Peyer's patch (tissue), 4 donors: ENCODE data around the gene PPFIA4. TPM values are rescaled to one million over a fixed set of nuclear protein-coding genes. Genes with fewer than 3 reads are reported as not detected.

Experiments
- DNase-seq, 3 donors: peaks; one replicate each; pipeline ENCODE4 v3.0.0-alpha.2; 2017 to 2019
- H3K27ac ChIP-seq, 4 donors: fragments of 200-600 bp; sonication (generic); one replicate each; pipeline ENCODE4 v1.5.1; 2016 to 2019
- H3K27me3 ChIP-seq, 2 donors: fragments of 200-600 bp; sonication (generic); one replicate each; pipeline ENCODE4 v1.5.1; 2019
- H3K36me3 ChIP-seq, 3 donors: fragments of 200-600 bp; sonication (generic); one replicate each; pipeline ENCODE4 v1.5.1; 2016 to 2019
- H3K4me1 ChIP-seq, 4 donors: fragments of 200-600 bp; sonication (generic); one replicate each; pipeline ENCODE4 v1.5.1; 2016 to 2019
- H3K4me3 ChIP-seq, 4 donors: fragments of 200-600 bp; sonication (generic); 1 replicate in 3 of 4; 2 replicates in 1 of 4; pipeline ENCODE4 v1.5.1; 2016 to 2019; ENCODE audit warnings: mild to moderate bottlenecking in 1 of 4
- H3K9me3 ChIP-seq, 4 donors: fragments of 200-600 bp; sonication (generic); one replicate each; pipeline ENCODE4 v1.5.1; 2016 to 2019; ENCODE audit warnings: mild to moderate bottlenecking in 1 of 4
- POLR2A ChIP-seq, 2 donors: fragments of 450-650 bp; IDR thresholded peaks; one replicate each; pipeline ENCODE4 v1.5.1; 2017; ENCODE audit warnings: antibody characterized with exemption in 2 of 2, mild to moderate bottlenecking in 2 of 2, moderate library complexity in 2 of 2
- total RNA-seq, 4 donors: library from RNA; depleted of rRNA; stranded (reverse); fragments of >200 nt; gene quantifications; one replicate each; pipeline ENCODE4 v1.1.0, GENCODE V29; 2016
- TF ChIP-seq, protein P1 (sequence below), 6 experiments: fragments of 450-650 bp in 4 of 6; fragments of 200-600 bp in 2 of 6; sonication (generic) in 1 of 6; IDR thresholded peaks; one replicate each; pipeline ENCODE4 v1.5.1; 2017 to 2019; ENCODE audit warnings: antibody characterized with exemption in 6 of 6, mild to moderate bottlenecking in 3 of 6, moderate library complexity in 1 of 6

PPFIA4 gene
- total RNA-seq, 4 donors from 2014 or later, result 0.54 to 1.8 (median 1.7) TPM; not detected in 1

DNA sequence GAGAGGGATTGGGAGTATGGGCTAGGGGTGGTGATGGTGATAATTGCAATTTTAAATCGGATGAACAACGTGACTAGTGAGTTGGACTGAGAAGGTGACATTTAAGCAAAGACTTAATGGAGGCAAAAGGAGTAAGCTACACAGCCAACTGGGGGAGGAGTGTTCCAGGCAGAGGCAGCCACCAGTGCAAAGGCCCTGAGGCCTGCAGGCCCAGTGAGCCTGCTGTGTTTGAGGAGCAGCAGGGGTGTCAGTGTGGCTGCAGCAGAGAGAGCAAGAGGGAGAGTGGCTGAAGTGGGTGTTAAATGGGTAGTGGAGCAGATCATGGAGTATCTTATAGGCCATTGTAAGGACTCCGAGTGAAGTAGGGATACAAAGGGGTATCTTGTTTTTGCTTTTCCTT, 40.7 kb downstream of the PPFIA4 start:
- no peaks in the 10 kb centered on the region for H3K27me3 ChIP-seq
- DNase-seq, result no peak
- no peak overlapping the region for H3K4me3 ChIP-seq
- H3K27ac ChIP-seq, result no peak overlapping the region
- no peaks in the 10 kb centered on the region for H3K36me3 ChIP-seq
- H3K4me1 ChIP-seq, result no peaks in the 10 kb centered on the region
- TF ChIP-seq, protein P1, sequence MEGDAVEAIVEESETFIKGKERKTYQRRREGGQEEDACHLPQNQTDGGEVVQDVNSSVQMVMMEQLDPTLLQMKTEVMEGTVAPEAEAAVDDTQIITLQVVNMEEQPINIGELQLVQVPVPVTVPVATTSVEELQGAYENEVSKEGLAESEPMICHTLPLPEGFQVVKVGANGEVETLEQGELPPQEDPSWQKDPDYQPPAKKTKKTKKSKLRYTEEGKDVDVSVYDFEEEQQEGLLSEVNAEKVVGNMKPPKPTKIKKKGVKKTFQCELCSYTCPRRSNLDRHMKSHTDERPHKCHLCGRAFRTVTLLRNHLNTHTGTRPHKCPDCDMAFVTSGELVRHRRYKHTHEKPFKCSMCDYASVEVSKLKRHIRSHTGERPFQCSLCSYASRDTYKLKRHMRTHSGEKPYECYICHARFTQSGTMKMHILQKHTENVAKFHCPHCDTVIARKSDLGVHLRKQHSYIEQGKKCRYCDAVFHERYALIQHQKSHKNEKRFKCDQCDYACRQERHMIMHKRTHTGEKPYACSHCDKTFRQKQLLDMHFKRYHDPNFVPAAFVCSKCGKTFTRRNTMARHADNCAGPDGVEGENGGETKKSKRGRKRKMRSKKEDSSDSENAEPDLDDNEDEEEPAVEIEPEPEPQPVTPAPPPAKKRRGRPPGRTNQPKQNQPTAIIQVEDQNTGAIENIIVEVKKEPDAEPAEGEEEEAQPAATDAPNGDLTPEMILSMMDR (IDR thresholded peaks at IDR 0.05), result no peak
- TF ChIP-seq POLR2A (IDR thresholded peaks at IDR 0.05), result no peak
- H3K9me3 ChIP-seq, result no peaks in the 10 kb centered on the region

DNA sequence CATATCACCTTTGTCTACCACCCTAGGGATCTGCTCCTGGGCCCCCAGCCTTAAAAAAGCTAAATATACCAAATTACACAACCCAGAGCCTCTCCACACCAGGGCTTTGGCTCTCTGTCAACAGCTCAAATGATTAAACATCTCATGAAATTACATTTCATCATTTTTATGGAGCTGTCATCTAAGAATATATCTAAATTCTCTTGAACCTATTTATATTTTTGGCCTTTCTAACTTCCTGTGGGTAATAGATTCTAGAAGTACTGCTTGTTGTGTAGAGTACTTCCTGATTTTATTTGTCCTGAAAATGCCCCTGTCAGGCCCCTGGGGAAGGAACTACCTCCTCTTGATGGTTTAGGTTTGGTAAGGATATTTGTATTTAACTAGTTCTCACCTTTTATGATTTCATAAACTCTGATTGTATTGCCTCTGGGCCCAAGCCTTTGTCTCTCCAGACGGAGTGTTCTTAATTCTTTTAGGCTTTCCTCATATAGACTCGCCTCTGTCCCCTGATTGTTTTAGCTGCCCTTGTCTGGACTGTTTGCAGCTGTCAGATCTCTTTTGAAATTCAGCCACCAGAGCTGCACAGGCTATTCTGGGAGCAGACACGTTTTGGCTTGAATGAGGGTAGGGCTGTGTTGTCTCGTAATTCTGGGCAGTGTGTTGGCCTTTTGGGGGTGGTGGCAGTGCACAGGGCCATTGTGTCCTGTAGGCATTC, 42.9 kb downstream of the PPFIA4 start:
- no peaks in the 10 kb centered on the region for H3K27me3 ChIP-seq
- H3K4me1 ChIP-seq, result no peaks in the 10 kb centered on the region
- H3K36me3 ChIP-seq, result no peaks in the 10 kb centered on the region
- H3K9me3 ChIP-seq, result no peaks in the 10 kb centered on the region
- peak overlapping the region in 1 of 4 donors; percentile 0 for H3K27ac ChIP-seq
- no peak for DNase-seq
- no peak overlapping the region for H3K4me3 ChIP-seq
- TF ChIP-seq, protein P1 (IDR thresholded peaks at IDR 0.05), result no peak
- TF ChIP-seq POLR2A (IDR thresholded peaks at IDR 0.05), result no peak

DNA sequence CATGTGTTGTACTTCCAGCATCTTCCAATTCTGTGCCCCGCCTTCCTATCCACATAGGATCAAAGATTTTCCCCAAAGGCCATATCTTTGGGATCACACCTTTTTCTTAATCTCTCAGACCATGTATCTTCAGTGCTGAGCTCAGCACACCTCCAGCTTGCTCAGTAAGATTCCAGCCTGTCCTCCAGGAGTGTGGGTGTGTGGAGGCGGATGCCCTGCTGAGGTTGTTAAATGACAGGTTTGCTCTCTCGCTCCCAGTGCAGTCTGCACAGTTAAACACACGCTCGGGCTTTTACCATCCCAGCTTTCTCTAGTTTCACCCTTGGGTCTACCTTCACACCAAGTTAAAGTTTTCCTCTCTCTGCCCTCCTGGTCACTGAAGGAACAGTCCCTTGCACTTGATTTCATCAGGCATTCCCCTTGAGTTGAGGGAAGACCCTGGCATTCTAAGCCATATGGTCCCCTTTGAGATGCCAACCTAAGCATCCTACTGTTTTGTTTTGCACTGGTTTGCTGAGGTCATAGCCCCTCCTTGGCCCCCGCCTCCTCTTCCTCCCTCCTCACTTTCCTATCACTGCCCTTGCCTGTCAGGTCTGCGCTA, 45.8 kb downstream of the PPFIA4 start:
- Histone ChIP-seq H3K36me3 (no peaks in the 10 kb centered on the region), H3K9me3 (no peaks in the 10 kb centered on the region), H3K27me3 (no peaks in the 10 kb centered on the region), H3K4me1 (peaks cover 0 to 7% (median 0%) of the 10 kb centered on the region in 4 donors), H3K4me3 (no peak overlapping the region), H3K27ac (no peak overlapping the region)
- TF ChIP-seq, protein P1 (IDR thresholded peaks at IDR 0.05), result no peak
- no peak for TF ChIP-seq POLR2A (IDR thresholded peaks at IDR 0.05)
- DNase-seq, result no peak

DNA sequence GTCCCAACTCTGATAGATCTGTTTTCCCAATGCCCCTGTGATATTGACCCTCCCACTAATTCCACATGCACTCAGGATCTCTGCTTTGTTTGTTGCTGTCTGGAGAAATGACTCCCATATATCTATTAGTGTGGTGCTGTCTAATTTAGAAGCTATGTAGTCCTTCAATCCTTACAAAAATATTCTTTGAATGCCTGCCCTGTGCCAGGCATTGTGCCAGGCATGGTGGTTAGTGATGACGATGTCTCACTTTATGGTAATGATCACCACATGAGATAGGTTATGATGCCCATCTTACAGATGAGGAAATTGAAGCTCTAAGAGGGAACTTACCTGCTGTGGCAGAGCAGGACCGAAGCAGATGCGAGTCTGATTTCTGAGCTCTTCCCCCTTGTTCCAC, 46.6 kb downstream of the PPFIA4 start:
- Histone ChIP-seq H3K36me3 (no peaks in the 10 kb centered on the region), H3K27me3 (no peaks in the 10 kb centered on the region), H3K4me1 (peaks cover 0 to 7% (median 0%) of the 10 kb centered on the region in 4 donors), H3K4me3 (no peak overlapping the region), H3K27ac (no peak overlapping the region), H3K9me3 (no peaks in the 10 kb centered on the region)
- no peak for DNase-seq
- TF ChIP-seq, protein P1 (IDR thresholded peaks at IDR 0.05), result no peak

DNA sequence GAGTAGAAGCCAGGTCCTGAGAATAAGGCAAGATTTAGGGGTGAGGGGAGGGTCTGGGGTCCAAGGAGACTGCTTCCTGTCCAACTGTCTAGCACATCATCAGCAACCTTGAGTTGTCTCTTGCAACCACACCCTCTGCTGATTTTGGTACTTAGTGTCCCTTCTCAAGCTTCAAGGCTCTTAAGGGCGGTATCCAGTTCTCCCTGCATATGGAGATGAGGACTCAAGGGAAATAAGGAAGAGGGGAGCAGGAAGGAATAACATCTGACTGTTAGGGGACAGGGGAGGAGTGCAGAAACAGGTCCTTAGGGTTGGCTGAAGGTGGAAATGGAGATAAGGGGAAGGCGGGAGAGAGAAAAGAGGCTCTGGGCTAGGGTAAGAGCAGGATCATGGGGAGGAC, 47.2 kb downstream of the PPFIA4 start:
- Histone ChIP-seq H3K36me3 (no peaks in the 10 kb centered on the region), H3K27me3 (no peaks in the 10 kb centered on the region), H3K4me1 (peaks cover 0 to 7% (median 0%) of the 10 kb centered on the region in 4 donors), H3K4me3 (no peak overlapping the region), H3K27ac (no peak overlapping the region), H3K9me3 (no peaks in the 10 kb centered on the region)
- no peak for DNase-seq
- no peak for TF ChIP-seq POLR2A (IDR thresholded peaks at IDR 0.05)

DNA sequence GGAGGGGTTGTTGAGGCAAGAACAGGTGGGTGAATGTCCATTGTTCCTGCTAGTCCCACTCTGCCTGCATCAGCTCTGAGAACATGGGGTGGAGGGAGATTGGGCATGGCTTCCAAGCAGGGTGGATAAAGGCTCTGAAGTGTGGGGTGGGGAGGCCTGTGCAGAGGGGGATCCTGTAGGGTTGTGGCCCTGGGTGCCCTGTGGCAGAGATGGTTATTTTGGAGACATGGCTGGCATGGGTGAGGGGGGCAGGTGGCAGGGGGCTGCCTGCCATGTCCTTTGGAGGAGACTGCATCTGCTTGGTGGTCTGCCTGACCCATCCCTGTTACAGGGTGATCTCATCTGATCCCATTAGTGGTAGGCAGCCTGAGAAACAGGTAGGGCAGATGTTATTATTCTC, 48.3 kb downstream of the PPFIA4 start:
- TF ChIP-seq, protein P1 (IDR thresholded peaks at IDR 0.05), result no peak
- no peak for TF ChIP-seq POLR2A (IDR thresholded peaks at IDR 0.05)
- Histone ChIP-seq H3K36me3 (no peaks in the 10 kb centered on the region), H3K27ac (no peak overlapping the region), H3K4me1 (peaks cover 0 to 7% (median 0%) of the 10 kb centered on the region in 4 donors), H3K9me3 (no peaks in the 10 kb centered on the region), H3K4me3 (no peak overlapping the region), H3K27me3 (no peaks in the 10 kb centered on the region)
- no peak for DNase-seq
